Dermis microvascular lymphatic vessel endothelial cell (primary cell): Measurements from ENCODE around the gene ACTR6. TPM values are rescaled to one million over a fixed set of nuclear protein-coding genes. Genes with fewer than 3 reads are reported as not detected.
"Not testable (repeated sequence)": the region's sequence is repeated elsewhere in the genome, so short reads cannot be mapped to it uniquely, and the experiment has no call there.

Experiments
- DNase-seq, 2 donors: peaks; one replicate each; pipeline versions ENCODE4 v3.0.0 to v3.0.0-alpha.2; 2010; ENCODE audit warnings: low read depth in 2 of 2
- total RNA-seq: library from RNA; depleted of rRNA; stranded (reverse); fragments of >200 nt; gene quantifications from 2 replicates; pipeline ENCODE4 v1.2.1, GENCODE V29; 2014

The ACTR6 gene
- total RNA-seq, 1 donor from 2014 or later = 9.8 TPM

DNA sequence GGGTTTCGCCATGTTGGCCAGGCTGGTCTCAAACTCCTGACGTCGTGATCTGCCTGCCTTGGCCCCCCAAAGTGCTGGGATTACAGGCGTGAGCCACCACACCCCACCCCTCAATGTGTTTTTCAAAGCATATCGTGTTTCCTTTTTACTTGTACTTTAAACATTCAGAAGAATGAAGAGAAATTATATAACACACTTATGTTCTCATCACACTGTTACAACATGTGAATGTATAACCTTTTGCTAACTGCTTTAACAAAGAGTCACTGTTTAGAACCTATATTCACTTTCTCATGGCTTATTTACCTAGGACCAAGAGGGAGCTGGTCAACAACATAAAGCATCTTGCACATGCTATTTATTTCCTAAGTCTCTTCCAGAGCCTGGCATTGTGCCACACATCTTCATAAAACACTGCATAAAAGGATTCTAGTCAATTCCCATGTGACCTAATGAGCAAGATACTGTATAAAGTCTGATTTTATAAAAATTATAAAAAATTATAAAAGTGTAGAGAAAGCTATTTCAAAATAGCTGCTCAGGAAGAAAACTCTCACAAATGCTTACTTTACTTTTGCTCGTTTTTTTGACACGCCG lies 16.0 kb upstream of the ACTR6 start:
- DNase-seq = no peak

DNA sequence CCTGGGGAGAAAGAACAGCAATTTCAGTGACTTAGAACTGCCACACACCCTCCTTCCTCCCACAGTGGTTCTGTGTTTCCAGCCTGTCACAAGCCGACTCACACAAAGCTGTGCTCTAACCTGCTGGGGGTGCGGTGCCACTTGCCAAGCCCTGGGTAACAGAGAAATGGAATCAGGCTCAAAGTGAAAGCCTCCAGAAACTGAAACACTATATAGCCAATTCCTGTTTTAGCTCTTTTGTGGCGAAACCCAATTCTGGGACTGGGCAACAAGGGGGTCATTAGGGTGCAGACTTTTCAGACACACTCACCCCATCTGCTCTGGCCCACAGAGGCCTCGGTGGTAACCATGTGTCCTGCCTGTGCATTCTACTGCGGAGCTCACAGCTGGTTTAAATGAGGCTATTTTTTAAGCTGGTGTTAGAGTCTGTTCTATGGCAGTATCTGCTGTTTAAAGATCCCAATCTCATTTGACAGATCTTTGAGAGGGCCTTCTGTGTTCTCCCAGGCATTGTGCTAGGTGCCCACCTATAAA lies 15.2 kb upstream of the ACTR6 start:
- no peak for DNase-seq

DNA sequence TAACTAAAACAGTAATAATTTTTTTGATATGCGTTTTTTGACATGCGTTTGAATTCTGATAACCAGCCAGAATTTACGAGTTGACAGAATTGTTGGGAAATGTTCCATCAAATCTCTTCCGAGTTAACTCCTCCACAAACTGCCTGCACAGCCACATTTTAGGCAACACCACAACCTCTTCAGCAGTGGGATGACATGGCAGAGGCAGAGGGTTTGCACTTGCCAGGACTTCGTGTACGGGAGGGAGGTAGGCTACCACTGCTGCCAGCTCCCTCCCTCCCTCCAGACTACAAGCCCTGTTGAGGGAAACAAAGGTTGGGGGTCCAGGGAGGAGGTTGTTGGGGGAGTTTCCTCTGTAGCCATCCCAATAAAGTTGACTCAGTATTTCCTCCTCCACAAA lies 14.5 kb upstream of the ACTR6 start:
- no peak for DNase-seq

GRCh38 chr12:100187068-100187467 lies 13.5 kb upstream of the ACTR6 start:
- no peak for DNase-seq

- no peak for DNase-seq
These were observed 12.6 kb upstream of the ACTR6 start for GRCh38 chr12:100187857-100188519.

GRCh38 chr12:100188888-100189635 lies 11.6 kb upstream of the ACTR6 start:
- not testable (repeated sequence) for DNase-seq

GRCh38 chr12:100189636-100190394 lies 10.8 kb upstream of the ACTR6 start:
- no peak for DNase-seq

- DNase-seq = no peak
These were observed 7.5 kb upstream of the ACTR6 start for GRCh38 chr12:100193085-100193484.

DNA sequence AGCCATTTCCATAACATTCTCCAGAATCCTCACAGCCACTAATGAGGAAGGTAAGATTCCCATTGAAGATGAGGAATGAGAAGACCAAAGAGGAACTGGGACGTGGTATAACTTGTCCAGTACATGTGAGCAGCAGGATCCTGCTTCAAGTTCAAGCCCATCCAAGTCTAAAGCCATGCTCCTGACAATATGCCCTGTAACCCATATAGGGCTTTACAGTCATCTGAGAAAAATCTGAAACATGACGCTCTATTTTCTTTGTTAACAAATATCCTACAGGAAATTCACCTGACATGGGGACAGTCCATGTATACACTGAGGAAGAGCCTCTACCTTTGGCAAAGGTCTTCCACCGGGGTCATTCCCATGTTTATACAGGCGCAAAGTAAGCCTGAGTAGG lies 3.1 kb upstream of the ACTR6 start:
- DNase-seq = no peak

DNA sequence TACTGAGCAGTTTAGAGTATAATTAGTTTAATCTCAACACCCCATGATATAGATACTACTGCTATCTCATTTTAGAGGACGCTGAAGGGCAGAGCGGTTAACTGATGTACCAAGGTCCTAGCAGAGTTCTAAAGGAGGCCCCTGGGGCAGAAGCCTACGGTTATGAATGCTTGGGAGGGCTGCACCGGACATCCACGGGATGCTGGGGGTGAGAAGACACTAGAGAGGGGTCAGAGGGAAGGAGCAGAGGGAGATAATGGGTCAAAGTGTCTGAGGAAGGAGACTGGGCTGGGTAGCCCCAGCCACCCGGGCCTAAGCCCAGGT lies 1.6 kb upstream of the ACTR6 start:
- DNase-seq = no peak

DNA sequence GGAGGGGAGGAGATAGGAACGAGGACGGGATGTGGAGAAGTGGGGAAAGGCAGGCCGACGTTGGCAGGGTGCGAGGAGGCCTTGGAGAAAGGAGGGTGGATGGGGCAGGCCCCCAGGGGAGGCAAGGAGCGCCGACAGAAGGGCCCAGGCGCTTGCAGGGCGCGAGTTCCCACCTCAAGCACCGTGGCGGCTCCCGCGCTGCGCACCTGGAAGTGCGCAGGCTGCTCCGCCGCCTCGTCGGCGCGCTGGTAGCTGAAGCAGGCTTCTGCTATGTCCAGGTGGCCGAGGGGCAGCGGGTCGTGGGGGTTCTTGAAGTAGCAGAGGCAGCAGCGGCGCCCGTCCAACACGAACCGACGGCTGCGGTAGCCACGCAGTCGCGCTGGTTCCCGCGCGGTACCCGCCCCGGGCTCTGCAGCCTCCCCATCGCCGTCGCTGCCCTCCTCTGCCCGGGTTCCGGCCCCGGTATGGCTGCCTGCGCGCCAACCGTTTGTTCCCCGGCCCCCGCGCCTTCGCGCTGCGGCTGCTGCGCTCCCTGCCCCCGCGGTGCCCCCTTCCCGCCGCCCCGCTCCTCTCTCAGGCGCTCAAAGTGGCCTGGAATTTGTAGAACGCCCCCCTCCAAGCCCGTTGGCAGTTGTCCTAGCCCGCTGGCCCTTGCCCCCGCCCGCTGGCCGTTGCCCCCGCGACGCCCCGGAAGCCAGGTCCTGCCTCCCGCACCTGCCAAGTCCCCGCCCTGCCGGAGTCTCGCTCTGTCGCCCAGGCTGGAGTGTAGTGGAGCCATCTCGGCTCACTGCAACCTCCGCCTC lies 1.1 kb upstream of the ACTR6 start:
- peak in 1 of 2 donors; percentile 28 for DNase-seq

- DNase-seq = no peak
These were observed 1.2 kb downstream of the ACTR6 start for GRCh38 chr12:100201604-100202423.

DNA sequence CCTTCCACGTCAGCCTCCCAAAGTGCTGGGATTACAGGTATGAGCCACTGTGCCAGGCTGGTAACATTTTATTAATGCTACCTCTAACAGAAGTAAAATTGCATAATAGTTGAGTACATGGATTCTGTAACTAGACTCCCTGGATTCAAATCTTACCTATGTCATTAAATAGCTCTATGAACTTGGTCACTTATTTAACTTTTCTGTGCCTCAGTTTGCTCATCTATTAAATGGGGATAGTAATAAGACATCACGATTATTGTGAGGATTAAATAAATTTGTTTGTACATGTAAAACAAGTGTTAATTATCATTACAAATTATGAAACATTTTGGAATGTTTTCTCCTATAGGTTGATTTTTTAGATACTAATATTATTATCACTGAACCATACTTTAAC lies 6.7 kb downstream of the ACTR6 start:
- DNase-seq = no peak

DNA sequence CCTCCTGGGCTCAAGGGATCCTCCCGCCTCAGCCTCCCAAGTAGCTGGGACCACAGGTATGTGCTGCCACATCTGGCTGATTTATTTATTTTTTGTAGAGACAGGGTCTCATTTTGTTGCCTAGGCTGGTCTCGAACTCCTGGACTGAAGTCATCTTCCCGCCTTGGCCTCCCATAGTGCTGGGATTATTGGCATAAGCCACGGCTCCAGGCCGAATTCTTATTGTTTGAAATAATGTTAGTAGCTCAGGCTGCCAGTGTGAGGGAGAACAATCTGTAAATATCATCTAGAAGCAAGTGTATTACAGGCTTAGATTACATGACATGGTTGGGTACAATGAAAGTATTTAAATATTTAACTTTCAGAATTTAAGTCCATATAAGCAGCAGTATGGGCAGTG lies 8.2 kb downstream of the ACTR6 start:
- no peak for DNase-seq

GRCh38 chr12:100211698-100212097 lies 11.1 kb downstream of the ACTR6 start:
- DNase-seq = no peak

DNA sequence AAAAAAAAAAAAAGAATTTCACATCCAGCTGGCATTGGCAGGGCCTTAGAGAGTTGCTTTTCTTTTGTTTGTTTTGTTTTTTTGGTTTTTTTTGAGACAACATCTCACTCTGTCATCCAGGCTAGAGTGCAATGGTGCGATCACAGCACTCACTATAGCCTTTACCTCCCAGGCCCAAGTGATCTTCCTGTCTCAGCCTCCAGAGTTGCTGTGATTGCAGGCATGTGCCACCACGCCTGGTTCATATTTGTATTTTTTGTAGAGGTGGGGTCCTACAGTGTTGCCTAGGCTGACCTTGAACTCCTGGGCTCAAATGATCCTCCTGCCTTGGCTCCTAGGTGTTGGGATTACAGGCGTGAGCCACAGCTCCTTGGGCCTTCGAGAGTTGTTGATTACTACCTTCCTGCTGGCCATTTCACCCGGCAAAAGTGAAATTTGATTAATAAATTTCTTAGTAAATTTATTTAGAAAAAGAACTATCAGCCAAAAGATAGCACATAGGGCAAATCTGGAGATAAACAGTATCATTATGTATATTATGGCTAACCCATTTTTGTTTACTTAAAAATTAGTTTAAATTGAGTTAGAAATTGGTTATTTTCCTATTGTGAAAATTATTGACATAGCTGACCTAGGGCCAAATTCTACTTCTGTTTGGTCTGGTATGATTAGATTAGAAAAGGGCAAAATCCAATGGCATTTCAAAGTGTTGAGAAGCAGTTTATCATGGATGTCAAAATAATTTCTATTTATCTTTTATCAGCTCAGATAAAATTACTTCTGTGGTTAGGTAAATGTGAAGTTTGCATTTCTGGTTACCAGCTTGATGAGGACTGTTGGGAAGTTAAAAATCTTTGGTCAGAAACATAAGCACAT lies 12.6 kb downstream of the ACTR6 start:
- DNase-seq = no peak

DNA sequence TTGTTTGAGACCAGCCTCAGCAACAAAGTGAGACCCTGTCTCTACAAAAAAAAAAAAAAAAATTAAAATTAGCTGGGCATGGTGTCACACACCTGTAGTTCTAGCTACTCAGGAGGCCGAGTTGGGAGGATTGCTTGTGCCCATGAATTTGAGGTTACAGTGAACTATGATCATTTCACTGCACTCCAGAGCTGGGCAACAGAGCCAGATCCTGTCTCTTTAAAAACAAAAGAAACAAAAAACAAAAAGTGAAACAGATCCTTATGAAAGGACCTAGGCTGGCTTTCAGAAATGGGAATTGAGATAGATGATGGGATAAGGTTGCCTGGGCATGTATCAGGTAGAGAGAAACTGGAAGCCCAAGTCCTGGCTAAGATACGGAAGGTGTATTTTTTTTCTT lies 13.9 kb downstream of the ACTR6 start:
- DNase-seq = no peak

DNA sequence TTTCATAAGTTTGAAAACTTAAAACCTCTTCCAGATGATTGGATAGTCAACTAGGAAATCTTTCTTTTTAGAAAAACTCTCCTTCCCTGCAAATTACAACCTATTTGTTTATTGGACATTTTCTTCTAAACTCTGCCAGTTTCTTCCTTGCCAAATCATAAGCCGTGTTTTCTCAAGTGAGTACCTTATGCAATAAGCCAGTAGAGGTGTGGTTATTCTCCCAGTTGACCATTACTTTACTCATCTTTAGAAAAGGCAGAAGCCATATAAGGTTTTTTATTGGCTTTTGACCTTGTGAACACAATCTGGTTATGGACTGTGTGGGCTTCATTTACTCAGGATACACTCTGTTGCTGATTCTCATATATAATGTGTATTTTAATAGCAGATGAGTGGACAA lies 14.6 kb downstream of the ACTR6 start:
- no peak for DNase-seq

DNA sequence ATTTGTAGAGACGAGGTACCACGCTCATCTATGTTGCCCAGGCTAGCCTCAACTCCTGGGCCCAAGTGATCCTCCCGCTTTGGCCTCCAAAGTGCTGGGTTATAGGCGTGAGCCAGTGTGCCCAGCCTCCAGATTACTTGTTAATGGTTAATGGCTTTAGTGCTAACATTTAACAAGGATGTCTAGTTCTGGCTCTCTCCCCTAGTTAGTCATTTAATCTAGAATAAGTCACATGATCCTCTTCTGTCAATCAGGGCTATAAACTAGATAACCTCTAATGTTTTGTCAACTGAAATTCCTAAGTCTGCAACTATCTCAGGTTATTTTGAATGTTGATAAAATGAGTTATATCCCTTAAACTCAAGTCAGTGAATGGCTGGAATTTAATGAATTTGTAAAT lies 15.7 kb downstream of the ACTR6 start:
- no peak for DNase-seq
